HG02588 (cell line): ENCODE results near the gene FADS3.
"Not testable (repeated sequence)": the region's sequence is repeated elsewhere in the genome, so short reads cannot be mapped to it uniquely, and the experiment has no call there.

Source experiments
- ATAC-seq: cut with Tn5 transposase; IDR thresholded peaks from one replicate; pipeline ENCODE4 v1.9.1; 2021; ENCODE audit warnings: mild to moderate bottlenecking, moderate library complexity; ENCODE audit not compliant: unreplicated experiment

Gene FADS3

GRCh38 chr11:61899146-61899841, 7.9 kb upstream of the FADS3 start:
- ATAC-seq: no peak

DNA sequence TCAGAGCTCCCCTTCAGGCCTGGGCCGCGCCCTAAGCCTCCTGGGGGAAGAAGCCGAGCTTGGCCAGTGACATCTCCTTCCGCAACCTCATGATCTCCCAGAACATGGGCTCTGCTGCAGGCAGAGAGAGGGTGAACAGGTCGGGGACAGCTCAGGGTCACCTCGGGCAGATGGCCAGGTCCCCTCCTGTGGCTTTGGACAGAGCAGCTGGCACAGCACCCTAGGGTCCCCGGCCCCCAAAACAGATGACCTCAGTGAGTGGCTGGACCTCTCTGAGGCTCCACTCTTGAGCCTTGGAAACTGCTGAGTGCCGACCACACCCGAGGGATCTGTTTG, 6.9 kb upstream of the FADS3 start:
- ATAC-seq: no peak

- ATAC-seq: no peak
Observed at GRCh38 chr11:61897387-61898246, 6.3 kb upstream of the FADS3 start.

GRCh38 chr11:61896665-61897386, 5.5 kb upstream of the FADS3 start:
- no peak for ATAC-seq

DNA sequence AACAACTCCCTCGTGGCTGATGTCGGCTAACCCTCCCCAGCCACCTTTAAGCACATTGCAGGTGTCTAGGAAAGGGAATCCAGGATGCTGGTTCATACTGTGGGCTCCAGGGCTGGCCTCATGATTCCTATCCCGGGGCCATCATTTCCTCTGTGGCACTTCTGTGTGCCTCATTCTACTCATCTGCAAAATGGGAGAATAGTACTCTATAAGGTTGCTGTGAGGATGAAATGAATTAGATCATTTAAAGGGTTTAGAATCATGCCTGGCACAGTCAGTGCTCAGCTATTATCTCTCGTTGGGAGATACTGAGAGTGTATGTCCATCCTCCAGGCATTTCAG, 4.3 kb upstream of the FADS3 start:
- no peak for ATAC-seq

- no peak for ATAC-seq
Observed at GRCh38 chr11:61895046-61895717, 3.8 kb upstream of the FADS3 start.

GRCh38 chr11:61893981-61894380, 2.6 kb upstream of the FADS3 start:
- ATAC-seq: no peak

DNA sequence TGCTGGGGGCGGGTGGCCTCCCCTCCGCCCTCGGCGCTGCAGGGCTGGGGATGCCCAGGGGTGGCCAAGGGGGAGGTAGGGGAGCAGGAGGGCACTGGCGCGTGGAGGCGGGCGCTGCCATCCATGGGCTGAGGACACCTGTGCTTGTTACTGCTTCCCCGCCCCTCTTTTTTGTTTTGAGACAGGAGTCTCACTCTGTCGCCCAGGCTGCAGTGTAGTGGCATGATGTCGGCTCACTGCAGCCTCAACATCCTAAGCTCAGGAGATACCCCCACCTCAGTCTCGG, 683 bp upstream of the FADS3 start:
- no peak for ATAC-seq

DNA sequence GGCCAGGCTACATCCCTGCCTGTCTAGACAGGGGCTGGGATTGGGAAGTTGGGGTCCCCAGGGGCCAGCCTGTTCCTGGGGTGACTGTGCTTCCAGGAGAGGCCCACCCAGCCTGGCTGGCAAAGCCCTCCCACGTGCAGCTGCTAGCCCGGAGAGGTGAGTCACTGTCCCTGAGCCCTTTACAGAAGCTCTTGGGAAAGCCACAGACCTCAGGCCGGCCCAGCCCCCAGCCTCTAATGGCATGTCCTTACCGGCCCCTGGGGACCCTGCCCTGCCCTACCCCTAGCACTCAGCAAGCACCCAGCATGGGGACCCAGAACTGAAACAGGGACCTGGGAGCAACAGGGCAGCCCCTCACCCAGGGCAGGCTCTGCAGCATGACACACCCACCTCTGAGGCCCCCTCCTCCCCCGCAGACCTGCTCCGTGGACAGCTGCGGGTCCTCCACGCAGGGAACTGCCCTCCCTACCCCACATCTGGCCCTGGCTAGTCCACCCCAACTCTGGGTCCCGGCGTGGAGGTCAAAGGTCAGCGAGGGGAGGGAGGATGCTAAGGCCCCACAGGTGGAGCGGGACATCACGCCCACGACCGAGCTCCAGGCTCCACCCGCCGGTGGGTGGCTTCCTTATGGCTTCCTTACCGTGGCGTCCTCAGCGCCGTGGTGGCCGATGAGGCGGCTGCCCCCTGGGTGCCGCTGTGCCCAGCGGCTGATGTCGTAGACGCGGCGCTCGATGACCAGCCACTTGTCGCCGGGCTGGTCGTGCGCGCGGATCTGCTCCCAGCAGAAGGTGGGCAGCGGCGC, 615 bp downstream of the FADS3 start:
- peak; percentile 27 for ATAC-seq

DNA sequence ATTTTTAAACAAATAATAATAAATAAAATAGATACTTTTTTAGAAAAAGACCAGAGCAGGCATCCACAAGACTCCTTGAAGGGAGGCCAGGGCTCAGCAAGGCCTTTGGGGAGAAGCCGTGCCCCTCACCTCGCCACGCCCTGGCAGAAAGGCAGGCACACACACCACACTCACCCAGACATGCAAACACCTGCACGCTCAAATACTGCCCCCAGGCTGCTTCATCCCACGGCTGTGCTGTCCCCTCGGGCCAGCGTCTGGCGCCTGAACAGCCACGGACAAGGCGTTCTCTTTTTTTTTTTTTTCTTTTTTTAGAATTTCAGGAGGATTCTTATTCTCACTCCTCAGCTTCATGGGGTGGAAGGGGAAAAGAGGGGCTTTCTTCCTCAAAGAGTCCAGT, 1.5 kb downstream of the FADS3 start:
- ATAC-seq: no peak

- ATAC-seq: no peak
Observed at GRCh38 chr11:61888590-61888989, 2.8 kb downstream of the FADS3 start.

GRCh38 chr11:61887839-61888494, 3.4 kb downstream of the FADS3 start:
- ATAC-seq: no peak

- no peak for ATAC-seq
Observed at GRCh38 chr11:61886643-61887042, 4.7 kb downstream of the FADS3 start.

DNA sequence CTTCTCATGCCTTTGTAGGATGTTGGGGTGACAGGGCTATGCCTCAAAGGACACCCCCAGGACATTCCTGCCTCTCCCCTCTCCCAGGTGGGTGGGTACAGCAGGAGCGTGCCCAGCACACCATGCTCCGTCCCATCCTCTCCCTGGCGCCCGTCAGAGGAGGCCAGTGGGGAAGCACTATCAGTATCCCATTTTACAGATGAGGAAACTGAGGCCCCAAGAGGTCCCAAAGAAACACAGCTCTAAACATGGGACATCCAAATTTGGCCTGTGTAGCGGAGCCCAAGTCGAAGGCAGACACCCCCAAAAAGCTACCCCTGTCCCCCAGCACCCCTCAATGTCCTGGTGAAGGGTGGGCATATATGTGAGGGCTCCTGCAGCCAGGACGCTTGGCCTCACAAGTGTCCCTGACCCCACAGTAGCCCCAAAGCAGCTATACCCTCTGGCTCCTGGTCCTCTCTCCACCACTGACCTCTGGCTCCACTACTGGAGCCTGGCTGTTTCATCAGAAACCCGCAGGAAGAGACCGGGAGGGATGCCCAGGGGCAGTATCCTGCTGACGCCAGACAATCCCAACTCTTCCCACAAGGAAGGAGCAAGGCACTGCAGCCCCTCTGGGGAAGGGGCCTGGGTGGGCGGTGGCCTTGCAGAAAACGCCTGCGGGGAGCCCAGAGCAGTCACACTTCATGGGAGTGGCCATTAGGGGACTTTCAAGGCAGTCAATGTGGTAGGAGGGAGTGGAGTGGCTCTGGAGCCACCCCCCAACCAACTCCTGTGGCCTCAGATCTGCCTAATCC, 5.4 kb downstream of the FADS3 start:
- no peak for ATAC-seq

DNA sequence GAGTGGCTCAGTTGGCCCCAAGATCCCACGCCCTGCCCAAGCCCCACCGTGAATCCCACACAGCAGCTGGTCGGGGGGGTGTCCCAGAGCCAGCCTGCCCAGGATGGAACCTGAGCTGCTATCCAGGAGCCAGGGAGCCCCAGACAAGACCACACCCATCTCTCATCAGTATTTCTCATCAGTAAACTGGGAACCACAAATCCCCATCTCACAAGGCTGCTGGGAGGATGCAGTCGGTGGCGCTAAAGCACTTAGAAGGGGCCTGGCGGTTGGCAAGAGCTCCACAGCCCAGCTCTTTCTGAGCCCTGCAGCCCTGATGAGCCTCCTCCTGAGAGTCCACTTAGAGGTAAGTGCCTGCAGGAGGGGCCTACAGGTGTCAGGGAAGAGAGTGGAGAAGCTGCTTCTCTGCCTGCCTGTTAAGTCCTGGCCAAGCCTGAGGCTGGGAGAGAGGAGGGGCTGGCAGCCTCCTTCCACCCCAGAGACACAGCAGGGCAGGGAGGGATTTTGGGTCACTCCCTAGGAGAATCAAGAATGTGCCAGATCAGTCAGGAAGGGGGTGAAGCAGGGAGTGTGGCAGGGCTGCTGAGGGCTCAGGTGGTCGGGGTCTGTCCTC, 6.1 kb downstream of the FADS3 start:
- ATAC-seq: no peak

DNA sequence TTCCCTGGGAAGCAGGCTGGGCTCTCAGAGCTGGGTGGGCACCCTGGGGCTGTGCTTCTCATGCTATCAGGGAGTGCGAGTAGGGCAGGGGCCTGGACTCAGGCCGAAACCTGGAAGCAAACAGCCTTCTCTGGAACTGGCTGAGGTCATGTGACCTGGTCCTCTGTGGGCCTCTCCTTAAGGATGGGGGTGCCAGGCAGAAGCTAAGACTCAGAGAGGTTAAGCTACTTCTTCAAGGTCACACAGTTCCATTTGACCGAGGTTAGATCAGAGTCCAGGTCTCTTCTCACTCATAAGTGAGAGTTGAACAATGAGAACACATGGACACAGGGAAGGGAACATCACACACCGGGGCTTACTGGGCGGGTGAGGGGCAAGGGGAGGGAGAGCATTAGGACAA, 7.4 kb downstream of the FADS3 start:
- no peak for ATAC-seq

GRCh38 chr11:61883327-61883726, 8.0 kb downstream of the FADS3 start:
- no peak for ATAC-seq

DNA sequence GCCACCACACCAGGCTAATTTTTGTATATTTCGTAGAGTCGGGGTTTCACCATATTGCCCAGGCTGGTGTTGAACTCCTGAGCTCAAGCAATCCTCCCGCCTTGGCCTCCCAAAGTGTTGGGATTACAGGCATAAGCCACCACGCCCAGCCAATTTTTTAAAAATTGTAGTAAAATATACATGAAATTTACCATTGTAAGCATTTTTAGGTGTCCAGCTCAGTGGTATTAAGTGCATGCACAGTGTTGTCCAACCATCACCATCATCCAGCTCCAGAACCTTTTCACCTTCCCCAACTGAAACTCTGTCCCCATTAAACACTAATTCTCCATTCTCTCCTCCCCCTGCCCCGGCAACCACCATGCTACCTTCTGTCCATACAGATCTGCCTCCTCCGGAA, 8.5 kb downstream of the FADS3 start:
- ATAC-seq: no peak

DNA sequence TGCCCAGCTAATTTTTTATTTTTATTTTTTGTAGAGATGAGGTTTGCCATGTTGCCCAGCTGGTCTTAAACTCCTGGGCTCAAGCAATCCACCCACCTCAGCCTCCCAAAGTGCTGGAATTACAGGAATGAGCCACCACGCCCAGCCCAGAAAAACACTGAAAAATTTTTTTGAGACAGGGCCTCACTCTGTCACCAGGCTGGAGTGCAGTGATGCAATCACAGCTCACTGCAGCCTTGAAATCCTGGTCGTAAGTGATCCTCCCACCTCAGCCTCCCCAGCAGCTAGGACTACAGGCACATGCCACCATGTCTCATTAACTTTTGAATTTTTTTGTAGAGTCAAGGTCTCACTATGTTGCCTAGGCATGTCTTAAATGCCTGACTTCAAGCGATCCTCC, 9.1 kb downstream of the FADS3 start:
- ATAC-seq: not testable (repeated sequence)
